A549 (cell line): ENCODE data around the gene ACAT2.

Experiments
- CEBPB ChIP-seq, 2 experiments: fragments of >200 bp in 1 of 2; sonication (Bioruptor Twin) in 1 of 2; formaldehyde crosslinking in 1 of 2; IDR thresholded peaks; 2 replicates each; pipeline ENCODE4 v1.6.1; 2012 to 2016
- FOSB ChIP-seq: fragments of 250-450 bp; sonication (Bioruptor Pico); IDR thresholded peaks from 2 replicates; pipeline ENCODE4 v1.5.0; 2020; ENCODE audit warnings: mild to moderate bottlenecking, moderate library complexity
- FOSL2 ChIP-seq, 2 experiments: fragments of 450-650 bp in 1 of 2; fragments of >200 bp in 1 of 2; sonication (Bioruptor Twin) in 1 of 2; formaldehyde crosslinking; IDR thresholded peaks; 2 replicates each; pipeline versions ENCODE4 v1.5.0 to v1.6.1; 2016 to 2020; ENCODE audit warnings: mild to moderate bottlenecking in 1 of 2, moderate library complexity in 1 of 2
- HEYL ChIP-seq: fragments of 250-450 bp; sonication (Bioruptor Pico); IDR thresholded peaks from 2 replicates; pipeline ENCODE4 v1.8.0; 2021; ENCODE audit warnings: mild to moderate bottlenecking, moderate library complexity
- HOXB5 ChIP-seq: fragments of 250-450 bp; sonication (Bioruptor Pico); IDR thresholded peaks from 2 replicates; pipeline ENCODE4 v1.5.0; 2020; ENCODE audit warnings: mild to moderate bottlenecking, moderate library complexity
- KDM1A ChIP-seq: fragments of 200-600 bp; sonication (generic); IDR thresholded peaks from 2 replicates; pipeline ENCODE4 v1.6.1; 2016; ENCODE audit warnings: low read depth, mild to moderate bottlenecking
- MAZ ChIP-seq: fragments of 150-350 bp; IDR thresholded peaks from 2 replicates; pipeline ENCODE4 v1.6.1; 2014; ENCODE audit warnings: antibody characterized with exemption, low read depth, low read length, borderline replicate concordance
- PHF8 ChIP-seq: fragments of 200-600 bp; sonication (generic); IDR thresholded peaks from 2 replicates; pipeline ENCODE4 v1.6.1; 2016; ENCODE audit warnings: low read depth, mild to moderate bottlenecking, antibody characterized with exemption, moderate library complexity, borderline replicate concordance
- POLR2A ChIP-seq: IDR thresholded peaks from 2 replicates; pipeline ENCODE4 v1.6.1; 2012; ENCODE audit warnings: mild to moderate bottlenecking, low read length
- RAD21 ChIP-seq, 2 experiments: fragments of >200 bp in 1 of 2; sonication (Bioruptor Twin) in 1 of 2; formaldehyde crosslinking in 1 of 2; IDR thresholded peaks in 1 of 2; conservative IDR thresholded peaks in 1 of 2; 2 replicates in 1 of 2; 3 replicates in 1 of 2; pipeline ENCODE4 v1.6.1; 2012 to 2018; ENCODE audit warnings: inconsistent platforms in 1 of 2
- TF ChIP-seq, protein P1 (sequence below): fragments of >200 bp; sonication (Bioruptor Twin); formaldehyde crosslinking; IDR thresholded peaks from 3 replicates; pipeline ENCODE4 v1.5.1; 2016
- TF ChIP-seq, protein P2 (sequence below): fragments of >200 bp; sonication (Bioruptor Twin); formaldehyde crosslinking; IDR thresholded peaks from 3 replicates; pipeline ENCODE4 v1.6.1; 2016

DNA sequence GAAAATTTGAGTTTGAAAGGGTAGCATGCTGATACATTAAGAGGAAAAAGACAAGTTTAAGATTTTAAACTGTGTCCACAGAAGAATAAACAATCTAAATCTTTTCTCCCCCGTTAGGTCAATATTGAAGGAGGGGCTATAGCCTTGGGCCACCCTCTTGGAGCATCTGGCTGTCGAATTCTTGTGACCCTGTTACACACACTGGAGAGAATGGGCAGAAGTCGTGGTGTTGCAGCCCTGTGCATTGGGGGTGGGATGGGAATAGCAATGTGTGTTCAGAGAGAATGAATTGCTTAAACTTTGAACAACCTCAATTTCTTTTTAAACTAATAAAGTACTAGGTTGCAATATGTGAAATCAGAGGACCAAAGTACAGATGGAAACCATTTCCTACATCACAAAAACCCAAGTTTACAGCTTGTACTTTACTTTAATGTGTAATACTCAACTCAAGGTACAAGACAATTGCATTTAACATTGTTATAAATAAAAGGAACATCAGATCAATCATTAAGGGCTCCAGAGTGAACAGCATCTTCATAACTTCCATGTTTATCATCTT is 16.8 kb downstream of the ACAT2 start:
- TF ChIP-seq, protein P1, sequence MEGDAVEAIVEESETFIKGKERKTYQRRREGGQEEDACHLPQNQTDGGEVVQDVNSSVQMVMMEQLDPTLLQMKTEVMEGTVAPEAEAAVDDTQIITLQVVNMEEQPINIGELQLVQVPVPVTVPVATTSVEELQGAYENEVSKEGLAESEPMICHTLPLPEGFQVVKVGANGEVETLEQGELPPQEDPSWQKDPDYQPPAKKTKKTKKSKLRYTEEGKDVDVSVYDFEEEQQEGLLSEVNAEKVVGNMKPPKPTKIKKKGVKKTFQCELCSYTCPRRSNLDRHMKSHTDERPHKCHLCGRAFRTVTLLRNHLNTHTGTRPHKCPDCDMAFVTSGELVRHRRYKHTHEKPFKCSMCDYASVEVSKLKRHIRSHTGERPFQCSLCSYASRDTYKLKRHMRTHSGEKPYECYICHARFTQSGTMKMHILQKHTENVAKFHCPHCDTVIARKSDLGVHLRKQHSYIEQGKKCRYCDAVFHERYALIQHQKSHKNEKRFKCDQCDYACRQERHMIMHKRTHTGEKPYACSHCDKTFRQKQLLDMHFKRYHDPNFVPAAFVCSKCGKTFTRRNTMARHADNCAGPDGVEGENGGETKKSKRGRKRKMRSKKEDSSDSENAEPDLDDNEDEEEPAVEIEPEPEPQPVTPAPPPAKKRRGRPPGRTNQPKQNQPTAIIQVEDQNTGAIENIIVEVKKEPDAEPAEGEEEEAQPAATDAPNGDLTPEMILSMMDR, result no peak
- TF ChIP-seq POLR2A, result no peak
- TF ChIP-seq, protein P2, sequence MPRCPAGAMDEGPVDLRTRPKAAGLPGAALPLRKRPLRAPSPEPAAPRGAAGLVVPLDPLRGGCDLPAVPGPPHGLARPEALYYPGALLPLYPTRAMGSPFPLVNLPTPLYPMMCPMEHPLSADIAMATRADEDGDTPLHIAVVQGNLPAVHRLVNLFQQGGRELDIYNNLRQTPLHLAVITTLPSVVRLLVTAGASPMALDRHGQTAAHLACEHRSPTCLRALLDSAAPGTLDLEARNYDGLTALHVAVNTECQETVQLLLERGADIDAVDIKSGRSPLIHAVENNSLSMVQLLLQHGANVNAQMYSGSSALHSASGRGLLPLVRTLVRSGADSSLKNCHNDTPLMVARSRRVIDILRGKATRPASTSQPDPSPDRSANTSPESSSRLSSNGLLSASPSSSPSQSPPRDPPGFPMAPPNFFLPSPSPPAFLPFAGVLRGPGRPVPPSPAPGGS, result no peak
- no peak for TF ChIP-seq FOSB
- no peak for TF ChIP-seq HOXB5 (CRISPR knock-in tag)
- TF ChIP-seq CEBPB (IDR thresholded peaks at IDR 0.05), result no peak
- no peak for TF ChIP-seq MAZ
- TF ChIP-seq FOSL2 (IDR thresholded peaks at IDR 0.05), result no peak
- no peak for TF ChIP-seq FOSL2 (CRISPR knock-in tag; IDR thresholded peaks at IDR 0.05)
- no peak for TF ChIP-seq KDM1A
- no peak for TF ChIP-seq HEYL (CRISPR knock-in tag)
- TF ChIP-seq RAD21 (conservative IDR thresholded peaks at IDR 0.05 in 1 of 2, IDR thresholded peaks at IDR 0.05 in 1 of 2), result no peak
- no peak for TF ChIP-seq PHF8
